ENCODE measurements around the gene ZSCAN5B. TPM values are rescaled to one million over a fixed set of nuclear protein-coding genes. Genes with fewer than 3 reads are reported as not detected.
"Not testable (repeated sequence)": the region's sequence is repeated elsewhere in the genome, so short reads cannot be mapped to it uniquely, and the experiment has no call there.

Gene ZSCAN5B
- total RNA-seq, 2 donors from 2014 or later, result not detected

DNA sequence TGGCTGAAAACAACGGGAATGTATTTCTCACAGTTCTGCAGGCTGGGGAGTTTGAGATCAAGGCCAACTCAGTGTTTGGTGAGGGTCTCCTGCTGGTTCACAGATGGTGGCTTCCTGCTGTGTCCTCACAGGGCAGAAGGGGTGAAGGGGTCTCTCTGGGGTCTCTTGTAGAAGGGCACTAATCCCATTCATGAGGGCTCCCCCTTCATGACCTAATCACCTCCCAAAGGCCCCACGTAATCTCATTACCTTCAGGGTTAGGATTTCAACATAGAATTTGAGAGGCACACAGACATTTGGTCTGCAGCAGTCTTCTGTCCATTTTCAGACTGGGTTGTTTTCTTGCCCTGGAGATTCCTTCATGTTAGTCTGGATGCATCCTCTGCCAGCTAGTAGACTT, 44.9 kb downstream of the ZSCAN5B start:
- DNase-seq (ENCODE audit: low spot score), result no peak
- Histone ChIP-seq H3K36me3 (peaks cover 22% of the 10 kb centered on the region), H3K4me1 (peaks cover 0 to 3% of the 10 kb centered on the region in 2 donors), H3K27ac (no peak overlapping the region), H3K4me3 (no peak overlapping the region), H3K9me3 (no peaks in the 10 kb centered on the region), H3K27me3 (no peaks in the 10 kb centered on the region)
- TF ChIP-seq, protein P1, sequence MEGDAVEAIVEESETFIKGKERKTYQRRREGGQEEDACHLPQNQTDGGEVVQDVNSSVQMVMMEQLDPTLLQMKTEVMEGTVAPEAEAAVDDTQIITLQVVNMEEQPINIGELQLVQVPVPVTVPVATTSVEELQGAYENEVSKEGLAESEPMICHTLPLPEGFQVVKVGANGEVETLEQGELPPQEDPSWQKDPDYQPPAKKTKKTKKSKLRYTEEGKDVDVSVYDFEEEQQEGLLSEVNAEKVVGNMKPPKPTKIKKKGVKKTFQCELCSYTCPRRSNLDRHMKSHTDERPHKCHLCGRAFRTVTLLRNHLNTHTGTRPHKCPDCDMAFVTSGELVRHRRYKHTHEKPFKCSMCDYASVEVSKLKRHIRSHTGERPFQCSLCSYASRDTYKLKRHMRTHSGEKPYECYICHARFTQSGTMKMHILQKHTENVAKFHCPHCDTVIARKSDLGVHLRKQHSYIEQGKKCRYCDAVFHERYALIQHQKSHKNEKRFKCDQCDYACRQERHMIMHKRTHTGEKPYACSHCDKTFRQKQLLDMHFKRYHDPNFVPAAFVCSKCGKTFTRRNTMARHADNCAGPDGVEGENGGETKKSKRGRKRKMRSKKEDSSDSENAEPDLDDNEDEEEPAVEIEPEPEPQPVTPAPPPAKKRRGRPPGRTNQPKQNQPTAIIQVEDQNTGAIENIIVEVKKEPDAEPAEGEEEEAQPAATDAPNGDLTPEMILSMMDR (IDR thresholded peaks at IDR 0.05), result no peak

DNA sequence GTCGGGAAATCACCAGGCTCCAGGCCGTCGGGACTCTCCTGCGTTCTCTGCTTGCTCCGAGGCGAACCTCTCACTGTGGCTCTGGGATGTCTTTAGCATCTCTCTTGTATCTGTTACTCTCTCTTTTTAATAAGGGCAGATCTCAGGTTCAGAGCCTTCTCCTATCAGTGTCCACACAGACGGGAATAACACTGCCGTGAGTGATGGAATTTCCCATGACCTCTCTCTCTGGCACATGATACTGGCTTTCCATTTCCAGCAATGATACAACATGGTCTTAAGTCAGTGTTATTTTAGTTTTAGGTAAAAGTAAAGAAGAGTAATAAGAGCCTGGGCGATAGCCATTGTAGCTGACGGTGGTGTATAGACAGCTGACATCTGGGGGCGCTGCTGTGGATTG, 47.2 kb downstream of the ZSCAN5B start:
- H3K4me3 ChIP-seq, result no peak overlapping the region
- TF ChIP-seq, protein P1 (IDR thresholded peaks at IDR 0.05), result no peak
- H3K27me3 ChIP-seq, result no peaks in the 10 kb centered on the region
- no peaks in the 10 kb centered on the region for H3K9me3 ChIP-seq
- no peak for DNase-seq (ENCODE audit: low spot score)
- peaks cover 0 to 3% of the 10 kb centered on the region in 2 donors for H3K4me1 ChIP-seq
- H3K27ac ChIP-seq, result peak overlapping the region; percentile 57 to 71
- peaks cover 36% of the 10 kb centered on the region for H3K36me3 ChIP-seq

DNA sequence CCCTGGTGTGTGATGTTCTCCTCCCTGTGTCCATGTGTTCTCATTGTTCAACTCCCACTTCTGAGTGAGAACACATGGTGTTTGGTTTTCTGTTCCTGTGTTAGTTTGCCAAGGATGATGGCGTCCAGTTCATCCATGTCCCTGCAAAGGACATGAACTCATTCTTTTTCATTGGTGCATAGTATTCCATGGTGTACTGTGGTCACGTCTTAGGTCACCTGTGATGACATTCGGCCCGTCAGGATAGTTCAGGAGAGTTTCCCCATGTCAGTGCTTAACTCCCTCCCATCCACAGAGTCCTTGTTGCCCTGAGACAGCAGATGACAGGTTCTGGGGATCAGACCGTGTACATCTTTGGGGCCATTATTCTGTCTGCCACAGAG, 47.9 kb downstream of the ZSCAN5B start:
- TF ChIP-seq, protein P1 (IDR thresholded peaks at IDR 0.05), result no peak
- no peaks in the 10 kb centered on the region for H3K9me3 ChIP-seq
- DNase-seq (ENCODE audit: low spot score), result no peak
- no peak overlapping the region for H3K4me3 ChIP-seq
- peaks cover 35% of the 10 kb centered on the region for H3K36me3 ChIP-seq
- H3K4me1 ChIP-seq, result peaks cover 0 to 3% of the 10 kb centered on the region in 2 donors
- peak overlapping the region; percentile 57 to 71 for H3K27ac ChIP-seq
- no peaks in the 10 kb centered on the region for H3K27me3 ChIP-seq

DNA sequence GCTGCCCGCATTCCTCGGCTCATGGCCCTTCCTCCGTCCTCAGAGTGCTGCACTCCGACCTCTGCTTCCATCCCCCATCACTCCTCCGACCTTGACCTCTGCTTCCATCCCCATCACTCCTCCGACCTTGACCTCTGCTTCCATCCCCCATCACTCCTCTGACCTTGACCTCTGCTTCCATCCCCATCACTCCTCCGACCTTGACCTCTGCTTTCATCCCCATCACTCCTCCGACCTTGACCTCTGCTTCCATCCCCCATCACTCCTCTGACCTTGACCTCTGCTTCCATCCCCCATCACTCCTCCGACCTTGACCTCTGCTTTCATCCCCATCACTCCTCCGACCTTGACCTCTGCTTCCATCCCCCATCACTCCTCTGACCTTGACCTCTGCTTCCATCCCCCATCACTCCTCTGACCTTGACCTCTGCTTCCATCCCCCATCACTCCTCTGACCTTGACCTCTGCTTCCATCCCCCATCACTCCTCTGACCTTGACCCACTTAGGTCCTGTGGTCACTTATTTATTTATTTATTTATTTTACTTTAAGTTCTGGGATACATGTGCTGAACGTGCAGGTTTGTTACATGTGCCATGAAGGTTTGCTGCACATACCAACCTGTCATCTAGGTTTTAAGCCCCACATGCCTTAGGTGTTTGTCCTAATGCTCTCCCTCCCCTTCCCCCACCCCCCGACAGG, 48.5 kb downstream of the ZSCAN5B start:
- H3K36me3 ChIP-seq, result peaks cover 29% of the 10 kb centered on the region
- H3K9me3 ChIP-seq; DNase-seq (ENCODE audit: low spot score); H3K27me3 ChIP-seq; H3K4me3 ChIP-seq; H3K4me1 ChIP-seq: not testable (repeated sequence)
- H3K27ac ChIP-seq, result peak overlapping the region in 1 of 2 donors; percentile 71

DNA sequence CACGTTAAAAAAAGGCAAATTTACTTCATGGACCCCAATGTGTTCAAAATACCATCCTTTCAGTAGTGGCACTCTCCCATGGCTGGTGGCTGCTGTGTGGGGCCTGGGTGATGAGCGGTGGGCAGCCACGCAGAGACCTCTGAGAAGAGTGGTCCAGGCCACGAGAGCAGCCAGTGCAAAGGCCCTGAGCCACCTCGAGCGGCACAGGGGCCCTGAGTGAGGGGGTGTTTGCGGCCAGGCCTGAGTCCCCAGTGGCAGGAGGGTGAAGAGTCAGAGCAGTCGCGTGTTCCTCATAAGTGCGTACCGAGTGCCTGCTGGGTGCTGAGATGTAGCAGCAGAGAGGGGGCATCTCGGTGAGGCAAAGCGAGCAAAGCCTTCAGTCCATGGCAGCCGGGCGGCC, 49.5 kb downstream of the ZSCAN5B start:
- peaks cover 0 to 4% of the 10 kb centered on the region in 2 donors for H3K4me1 ChIP-seq
- no peaks in the 10 kb centered on the region for H3K27me3 ChIP-seq
- TF ChIP-seq, protein P1 (IDR thresholded peaks at IDR 0.05), result no peak
- peaks cover 27% of the 10 kb centered on the region for H3K36me3 ChIP-seq
- no peak overlapping the region for H3K27ac ChIP-seq
- no peak overlapping the region for H3K4me3 ChIP-seq
- no peak for DNase-seq (ENCODE audit: low spot score)
- no peaks in the 10 kb centered on the region for H3K9me3 ChIP-seq

DNA sequence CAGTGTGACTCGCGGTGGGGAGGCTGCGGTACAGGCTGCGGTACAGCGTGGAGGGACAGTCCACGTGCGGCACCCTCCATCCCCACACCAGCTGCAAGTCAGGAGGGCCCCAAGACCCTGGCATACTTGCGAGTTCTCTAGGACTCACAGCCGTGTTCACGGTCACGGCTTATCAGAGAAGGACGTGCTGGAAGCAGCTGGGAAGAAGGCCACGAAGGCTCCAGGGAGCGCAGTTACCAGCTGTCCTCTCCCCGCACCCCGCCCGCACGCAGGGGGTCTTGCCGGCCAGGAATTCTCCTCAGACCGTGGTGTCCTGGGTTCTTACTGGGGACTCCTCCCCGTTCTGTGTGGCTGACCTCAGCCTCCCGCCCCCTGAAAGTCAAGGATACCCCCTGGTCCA, 50.3 kb downstream of the ZSCAN5B start:
- Histone ChIP-seq H3K4me1 (peaks cover 0 to 10% of the 10 kb centered on the region in 2 donors), H3K36me3 (peaks cover 27% of the 10 kb centered on the region), H3K27ac (no peak overlapping the region), H3K4me3 (no peak overlapping the region), H3K27me3 (no peaks in the 10 kb centered on the region), H3K9me3 (no peaks in the 10 kb centered on the region)
- DNase-seq (ENCODE audit: low spot score), result no peak
- TF ChIP-seq, protein P1 (IDR thresholded peaks at IDR 0.05), result no peak
